PC-9 (cell line): Measurements from ENCODE around the gene TGFB2.

Source experiments
- CTCF ChIP-seq: fragments of 200-600 bp; sonication (generic); conservative IDR thresholded peaks from 2 replicates; pipeline ENCODE4 v1.6.1; 2017; ENCODE audit warnings: mixed run types, antibody characterized with exemption, mild to moderate bottlenecking, moderate library complexity
- EZH2 ChIP-seq: fragments of 200-600 bp; sonication (generic); IDR thresholded peaks from 2 replicates; pipeline ENCODE4 v1.8.0; 2017; ENCODE audit warnings: antibody characterized with exemption, low read depth

GRCh38 chr1:218345673-218346390 lies 696 bp downstream of the TGFB2 start:
- TF ChIP-seq CTCF (no peak), EZH2 (no peak)
